ENCODE data around the gene SRSF11.
"Not testable (repeated sequence)": the region's sequence is repeated elsewhere in the genome, so short reads cannot be mapped to it uniquely, and the experiment has no call there.

- not testable (repeated sequence) for TF ChIP-seq EZH2 (IDR thresholded peaks at IDR 0.05); POLR2AphosphoS5 (IDR thresholded peaks at IDR 0.05; ENCODE audit: borderline replicate concordance, low read depth, low read length); FOXP2 (optimal IDR thresholded peaks at IDR 0.05; ENCODE audit: control extremely low read depth, extremely low read length, insufficient read depth)
These were observed 28.7 kb upstream of the SRSF11 start for GRCh38 chr1:70192446-70192845.
